HepG2 (cell line): ENCODE results near the gene SNX7. TPM values are rescaled to one million over a fixed set of nuclear protein-coding genes. Genes with fewer than 3 reads are reported as not detected.

Source experiments
- CREM ChIP-seq, 2 experiments: sonication (generic) in 1 of 2; formaldehyde crosslinking in 1 of 2; IDR thresholded peaks; 2 replicates each; pipeline versions ENCODE4 v1.4.0 to v1.6.1; 2016 to 2020; ENCODE audit warnings: antibody characterized with exemption in 1 of 2, mild to moderate bottlenecking in 1 of 2, missing genetic modification reagents in 1 of 2
- ELF1 ChIP-seq: sonication (generic); formaldehyde crosslinking; IDR thresholded peaks from 2 replicates; pipeline ENCODE4 v1.4.0; 2020; ENCODE audit warnings: missing genetic modification reagents
- FOXJ3 ChIP-seq: sonication (generic); formaldehyde crosslinking; IDR thresholded peaks from 2 replicates; pipeline ENCODE4 v1.4.0; 2020; ENCODE audit warnings: missing genetic modification reagents, mild to moderate bottlenecking, borderline replicate concordance
- FOXK2 ChIP-seq: fragments of 450-650 bp; IDR thresholded peaks from 2 replicates; pipeline ENCODE4 v1.6.1; 2016
- HMGA1 ChIP-seq: sonication (generic); formaldehyde crosslinking; conservative IDR thresholded peaks from 2 replicates; pipeline ENCODE4 v1.4.0; 2020; ENCODE audit warnings: missing genetic modification reagents
- MED1 ChIP-seq: sonication (generic); formaldehyde crosslinking; IDR thresholded peaks from 2 replicates; pipeline ENCODE4 v1.4.0; 2020; ENCODE audit warnings: missing genetic modification reagents
- MEF2D ChIP-seq: sonication (generic); formaldehyde crosslinking; IDR thresholded peaks from 2 replicates; pipeline ENCODE4 v1.5.1; 2020; ENCODE audit warnings: mild to moderate bottlenecking, missing genetic modification reagents
- RXRA ChIP-seq: sonication (generic); formaldehyde crosslinking; IDR thresholded peaks from 2 replicates; pipeline ENCODE4 v1.5.1; 2020; ENCODE audit warnings: missing genetic modification reagents
- TBX2 ChIP-seq: sonication (generic); formaldehyde crosslinking; IDR thresholded peaks from 2 replicates; pipeline ENCODE4 v1.5.0; 2020; ENCODE audit warnings: missing genetic modification reagents, mild to moderate bottlenecking, borderline replicate concordance
- TRIM24 ChIP-seq: sonication (generic); formaldehyde crosslinking; IDR thresholded peaks from 2 replicates; pipeline ENCODE4 v1.8.0; 2022; ENCODE audit warnings: mild to moderate bottlenecking, missing genetic modification reagents
- ZBTB3 ChIP-seq: sonication (generic); formaldehyde crosslinking; IDR thresholded peaks from 2 replicates; pipeline ENCODE4 v1.4.0; 2020; ENCODE audit warnings: low read depth, mild to moderate bottlenecking, moderate library complexity, missing genetic modification reagents, borderline replicate concordance
- ZNF225 ChIP-seq: sonication (generic); formaldehyde crosslinking; IDR thresholded peaks from 2 replicates; pipeline ENCODE4 v1.4.0; 2020; ENCODE audit warnings: mild to moderate bottlenecking, missing genetic modification reagents
- ZNF563 ChIP-seq: sonication (generic); formaldehyde crosslinking; IDR thresholded peaks from 2 replicates; pipeline ENCODE4 v1.8.0; 2022; ENCODE audit warnings: mild to moderate bottlenecking, moderate library complexity, missing genetic modification reagents
- ZNF724P ChIP-seq: sonication (generic); formaldehyde crosslinking; IDR thresholded peaks from 2 replicates; pipeline ENCODE4 v1.8.0; 2022; ENCODE audit warnings: missing genetic modification reagents, borderline replicate concordance
- ZNF768 ChIP-seq: sonication (generic); formaldehyde crosslinking; IDR thresholded peaks from 2 replicates; pipeline ENCODE4 v1.4.0; 2020; ENCODE audit warnings: missing genetic modification reagents
- ZNF839 ChIP-seq: sonication (generic); formaldehyde crosslinking; IDR thresholded peaks from 2 replicates; pipeline ENCODE4 v1.4.0; 2020; ENCODE audit warnings: missing genetic modification reagents, mild to moderate bottlenecking, borderline replicate concordance
- polyA plus RNA-seq, 8 experiments: library from polyadenylated mRNA; depleted of rRNA in 3 of 8; stranded (reverse) in 7 of 8; unstranded in 1 of 8; fragments of >200 nt; fragmentation: Illumina TruSeq in 4 of 8; extraction: Trizol in 4 of 8; gene quantifications; 2 replicates each; pipeline versions ENCODE4 v1.2.1 to v1.2.3, GENCODE V29; 2011 to 2016; ENCODE audit warnings: low read depth in 4 of 8, missing spikeins in 1 of 8, mixed read lengths in 1 of 8; ENCODE audit not compliant: insufficient read depth in 1 of 8
- total RNA-seq, 5 experiments: library from RNA; depleted of rRNA; stranded (reverse); fragments of >200 nt; fragmentation: Illumina TruSeq; extraction: Trizol; gene quantifications; 2 replicates each; pipeline ENCODE4 v1.2.3, GENCODE V29; 2016; ENCODE audit warnings: low read depth in 1 of 5
- TF ChIP-seq, protein P1 (sequence below): IDR thresholded peaks from 2 replicates; pipeline ENCODE4 v1.6.1; 2016; ENCODE audit warnings: missing genetic modification reagents, missing compliant biosample characterization
- TF ChIP-seq, protein P2 (sequence below): sonication (generic); formaldehyde crosslinking; IDR thresholded peaks from 2 replicates; pipeline ENCODE4 v1.5.1; 2020; ENCODE audit warnings: missing genetic modification reagents, mild to moderate bottlenecking, borderline replicate concordance
- TF ChIP-seq, protein P3 (sequence below): sonication (generic); formaldehyde crosslinking; conservative IDR thresholded peaks from 2 replicates; pipeline ENCODE4 v1.4.0; 2020; ENCODE audit warnings: missing genetic modification reagents
- TF ChIP-seq, protein P4 (sequence below): sonication (generic); formaldehyde crosslinking; IDR thresholded peaks from 2 replicates; pipeline ENCODE4 v1.8.1; 2023; ENCODE audit warnings: mild to moderate bottlenecking, moderate library complexity, missing genetic modification reagents
- TF ChIP-seq, protein P5 (sequence below): sonication (generic); formaldehyde crosslinking; IDR thresholded peaks from 2 replicates; pipeline ENCODE4 v1.8.0; 2022; ENCODE audit warnings: low read depth, missing genetic modification reagents
- TF ChIP-seq, protein P6 (sequence below): IDR thresholded peaks from 2 replicates; pipeline ENCODE4 v1.6.1; 2018; ENCODE audit warnings: missing genetic modification reagents

SNX7 gene
- total and polyA plus RNA-seq, 2 of the 13 experiments (the other 11 are each of a cell fraction or from before 2014, with no cell fraction given): 14.3 to 33.5 TPM

DNA sequence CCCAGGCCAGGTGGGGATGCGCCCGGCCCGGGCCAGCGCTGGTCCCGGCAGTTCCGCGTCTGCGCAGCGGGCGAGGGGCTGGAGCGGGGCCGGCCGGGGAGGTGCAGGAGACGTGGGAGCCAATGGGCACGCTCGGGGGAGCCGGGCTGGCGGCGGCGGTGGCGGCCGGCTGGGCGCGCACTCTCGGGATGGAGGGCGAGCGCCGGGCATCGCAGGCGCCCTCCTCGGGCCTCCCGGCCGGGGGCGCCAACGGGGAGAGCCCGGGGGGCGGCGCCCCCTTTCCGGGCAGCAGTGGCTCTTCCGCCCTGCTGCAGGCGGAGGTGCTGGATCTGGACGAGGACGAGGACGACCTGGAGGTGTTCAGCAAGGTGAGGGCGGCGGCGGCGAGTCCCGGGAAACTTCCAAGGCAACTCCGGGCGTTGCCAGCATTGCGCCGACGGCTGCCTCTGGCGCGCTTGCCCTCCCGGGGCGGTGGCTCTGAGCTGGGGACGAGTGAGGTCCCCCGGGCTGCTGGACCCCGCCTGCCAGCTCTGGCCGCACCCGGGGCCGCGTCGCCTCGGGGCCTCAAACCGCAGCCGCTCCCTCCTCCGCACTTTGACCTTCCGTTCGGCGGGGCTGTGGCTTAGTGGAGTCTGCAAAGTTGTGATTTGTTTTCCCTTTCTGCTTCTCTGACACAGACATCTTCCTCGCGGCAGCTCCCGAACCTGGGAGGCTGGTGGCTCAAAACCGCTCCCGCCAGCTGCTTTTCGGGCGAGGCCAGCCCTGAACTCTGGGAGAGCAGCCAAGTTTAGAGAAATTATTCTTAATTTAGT lies at the start of gene SNX7 (continued):
- TF ChIP-seq, protein P1, sequence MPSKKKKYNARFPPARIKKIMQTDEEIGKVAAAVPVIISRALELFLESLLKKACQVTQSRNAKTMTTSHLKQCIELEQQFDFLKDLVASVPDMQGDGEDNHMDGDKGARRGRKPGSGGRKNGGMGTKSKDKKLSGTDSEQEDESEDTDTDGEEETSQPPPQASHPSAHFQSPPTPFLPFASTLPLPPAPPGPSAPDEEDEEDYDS (CRISPR knock-in tag): peak; percentile 34; the same call in 1 of the 2 replicates
- TF ChIP-seq MED1 (CRISPR knock-in tag): peak; percentile 35; the same call in 1 of the 2 replicates
- TF ChIP-seq ZNF563 (CRISPR knock-in tag): 0 out of 2 replicates have a peak, but pooled peaks have one; percentile 41
- TF ChIP-seq ZNF724P (CRISPR knock-in tag): 0 out of 2 replicates have a peak, but pooled peaks have one; percentile 16
- peak; percentile 57 for TF ChIP-seq ELF1 (CRISPR knock-in tag)
- TF ChIP-seq, protein P2, sequence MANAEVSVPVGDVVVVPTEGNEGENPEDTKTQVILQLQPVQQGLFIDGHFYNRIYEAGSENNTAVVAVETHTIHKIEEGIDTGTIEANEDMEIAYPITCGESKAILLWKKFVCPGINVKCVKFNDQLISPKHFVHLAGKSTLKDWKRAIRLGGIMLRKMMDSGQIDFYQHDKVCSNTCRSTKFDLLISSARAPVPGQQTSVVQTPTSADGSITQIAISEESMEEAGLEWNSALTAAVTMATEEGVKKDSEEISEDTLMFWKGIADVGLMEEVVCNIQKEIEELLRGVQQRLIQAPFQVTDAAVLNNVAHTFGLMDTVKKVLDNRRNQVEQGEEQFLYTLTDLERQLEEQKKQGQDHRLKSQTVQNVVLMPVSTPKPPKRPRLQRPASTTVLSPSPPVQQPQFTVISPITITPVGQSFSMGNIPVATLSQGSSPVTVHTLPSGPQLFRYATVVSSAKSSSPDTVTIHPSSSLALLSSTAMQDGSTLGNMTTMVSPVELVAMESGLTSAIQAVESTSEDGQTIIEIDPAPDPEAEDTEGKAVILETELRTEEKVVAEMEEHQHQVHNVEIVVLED: peak; percentile 36; the same call in 1 of the 2 replicates
- peak; percentile 59 for TF ChIP-seq RXRA
- TF ChIP-seq MEF2D (CRISPR knock-in tag): no peak
- TF ChIP-seq, protein P3, sequence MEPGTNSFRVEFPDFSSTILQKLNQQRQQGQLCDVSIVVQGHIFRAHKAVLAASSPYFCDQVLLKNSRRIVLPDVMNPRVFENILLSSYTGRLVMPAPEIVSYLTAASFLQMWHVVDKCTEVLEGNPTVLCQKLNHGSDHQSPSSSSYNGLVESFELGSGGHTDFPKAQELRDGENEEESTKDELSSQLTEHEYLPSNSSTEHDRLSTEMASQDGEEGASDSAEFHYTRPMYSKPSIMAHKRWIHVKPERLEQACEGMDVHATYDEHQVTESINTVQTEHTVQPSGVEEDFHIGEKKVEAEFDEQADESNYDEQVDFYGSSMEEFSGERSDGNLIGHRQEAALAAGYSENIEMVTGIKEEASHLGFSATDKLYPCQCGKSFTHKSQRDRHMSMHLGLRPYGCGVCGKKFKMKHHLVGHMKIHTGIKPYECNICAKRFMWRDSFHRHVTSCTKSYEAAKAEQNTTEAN: peak; percentile 68
- TF ChIP-seq CREM (IDR thresholded peaks at IDR 0.05): peak; percentile 19; the same call in 1 of the 2 replicates
- no peak for TF ChIP-seq CREM (CRISPR knock-in tag; IDR thresholded peaks at IDR 0.05)
- TF ChIP-seq, protein P4, sequence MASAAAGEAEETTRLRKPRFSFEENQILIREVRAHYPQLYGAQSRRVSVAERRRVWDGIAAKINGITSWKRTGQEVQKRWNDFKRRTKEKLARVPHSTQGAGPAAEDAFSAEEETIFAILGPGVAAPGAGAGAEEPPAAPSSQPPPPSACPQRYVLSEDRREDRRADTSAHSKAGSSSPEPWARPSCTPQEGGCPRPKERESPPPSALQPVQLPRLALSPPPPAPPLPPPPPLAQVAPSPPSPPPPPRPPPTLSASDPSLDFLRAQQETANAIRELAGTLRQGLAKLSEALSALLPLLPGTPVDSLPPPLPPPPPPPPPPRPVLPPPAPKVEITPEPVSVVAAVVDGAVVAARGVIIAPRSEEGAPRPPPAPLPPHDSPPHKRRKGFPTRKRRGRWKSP: peak; percentile 69; the same call in 1 of the 2 replicates
- TF ChIP-seq ZNF225 (CRISPR knock-in tag): no peak
- TF ChIP-seq ZNF839: no peak
- peak; percentile 19; the same call in 1 of the 2 replicates for TF ChIP-seq ZNF768 (CRISPR knock-in tag)
- TF ChIP-seq ZBTB3 (CRISPR knock-in tag): no peak
- TF ChIP-seq, protein P5, sequence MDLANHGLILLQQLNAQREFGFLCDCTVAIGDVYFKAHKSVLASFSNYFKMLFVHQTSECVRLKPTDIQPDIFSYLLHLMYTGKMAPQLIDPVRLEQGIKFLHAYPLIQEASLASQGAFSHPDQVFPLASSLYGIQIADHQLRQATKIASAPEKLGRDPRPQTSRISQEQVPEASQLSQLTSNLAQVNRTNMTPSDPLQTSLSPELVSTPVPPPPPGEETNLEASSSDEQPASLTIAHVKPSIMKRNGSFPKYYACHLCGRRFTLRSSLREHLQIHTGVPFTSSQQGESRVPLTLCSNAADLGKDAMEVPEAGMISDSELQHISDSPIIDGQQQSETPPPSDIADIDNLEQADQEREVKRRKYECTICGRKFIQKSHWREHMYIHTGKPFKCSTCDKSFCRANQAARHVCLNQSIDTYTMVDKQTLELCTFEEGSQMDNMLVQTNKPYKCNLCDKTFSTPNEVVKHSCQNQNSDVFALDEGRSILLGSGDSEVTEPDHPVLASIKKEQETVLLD (CRISPR knock-in tag): 0 out of 2 replicates have a peak, but pooled peaks have one; percentile 40
- TF ChIP-seq TBX2 (CRISPR knock-in tag): peak; percentile 73
- TF ChIP-seq FOXJ3 (CRISPR knock-in tag): no peak
- no peak for TF ChIP-seq TRIM24
- TF ChIP-seq FOXK2: no peak
- TF ChIP-seq, protein P6, sequence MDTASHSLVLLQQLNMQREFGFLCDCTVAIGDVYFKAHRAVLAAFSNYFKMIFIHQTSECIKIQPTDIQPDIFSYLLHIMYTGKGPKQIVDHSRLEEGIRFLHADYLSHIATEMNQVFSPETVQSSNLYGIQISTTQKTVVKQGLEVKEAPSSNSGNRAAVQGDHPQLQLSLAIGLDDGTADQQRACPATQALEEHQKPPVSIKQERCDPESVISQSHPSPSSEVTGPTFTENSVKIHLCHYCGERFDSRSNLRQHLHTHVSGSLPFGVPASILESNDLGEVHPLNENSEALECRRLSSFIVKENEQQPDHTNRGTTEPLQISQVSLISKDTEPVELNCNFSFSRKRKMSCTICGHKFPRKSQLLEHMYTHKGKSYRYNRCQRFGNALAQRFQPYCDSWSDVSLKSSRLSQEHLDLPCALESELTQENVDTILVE (CRISPR knock-in tag): no peak
- TF ChIP-seq HMGA1: no peak
